ENCODE measurements around the gene ANKRD13D.
A peak's percentile ranks its signal among the peaks of the same experiment; 100 is the strongest.

The ANKRD13D gene

GRCh38 chr11:67282876-67283371 is 6.2 kb upstream of the ANKRD13D start:
- H3K27ac ChIP-seq, result peak overlapping the region; percentile 14; the same call in 1 of the 2 replicates
- TF ChIP-seq CTCF (conservative IDR thresholded peaks at IDR 0.05), result no peak

- TF ChIP-seq CTCF (conservative IDR thresholded peaks at IDR 0.05), result no peak
- peak overlapping the region; percentile 14; the same call in 1 of the 2 replicates for H3K27ac ChIP-seq
Measured at GRCh38 chr11:67283481-67283963, 5.6 kb upstream of the ANKRD13D start.

- H3K27ac ChIP-seq, result peak overlapping the region; percentile 99
- TF ChIP-seq CTCF (conservative IDR thresholded peaks at IDR 0.05), result no peak
Measured at GRCh38 chr11:67284811-67285540, 4.1 kb upstream of the ANKRD13D start.

- TF ChIP-seq CTCF (conservative IDR thresholded peaks at IDR 0.05), result no peak
- H3K27ac ChIP-seq, result peak overlapping the region; percentile 99
Measured at GRCh38 chr11:67285541-67286498, 3.3 kb upstream of the ANKRD13D start.

GRCh38 chr11:67286621-67287333 is 2.3 kb upstream of the ANKRD13D start:
- TF ChIP-seq CTCF (conservative IDR thresholded peaks at IDR 0.05), result peak; percentile 36; the same call in 1 of the 2 replicates
- H3K27ac ChIP-seq, result peak overlapping the region; percentile 99

- TF ChIP-seq CTCF (conservative IDR thresholded peaks at IDR 0.05), result no peak
- peak overlapping the region; percentile 99 for H3K27ac ChIP-seq
Measured at GRCh38 chr11:67287355-67288197, 1.5 kb upstream of the ANKRD13D start.

Measured in VCaP (cell line).